ENCODE data around the gene CYP27A1. TPM values are rescaled to one million over a fixed set of nuclear protein-coding genes. Genes with fewer than 3 reads are reported as not detected.

The CYP27A1 gene
- total RNA-seq, 1 experiment from 2014 or later: 1.2 TPM

DNA sequence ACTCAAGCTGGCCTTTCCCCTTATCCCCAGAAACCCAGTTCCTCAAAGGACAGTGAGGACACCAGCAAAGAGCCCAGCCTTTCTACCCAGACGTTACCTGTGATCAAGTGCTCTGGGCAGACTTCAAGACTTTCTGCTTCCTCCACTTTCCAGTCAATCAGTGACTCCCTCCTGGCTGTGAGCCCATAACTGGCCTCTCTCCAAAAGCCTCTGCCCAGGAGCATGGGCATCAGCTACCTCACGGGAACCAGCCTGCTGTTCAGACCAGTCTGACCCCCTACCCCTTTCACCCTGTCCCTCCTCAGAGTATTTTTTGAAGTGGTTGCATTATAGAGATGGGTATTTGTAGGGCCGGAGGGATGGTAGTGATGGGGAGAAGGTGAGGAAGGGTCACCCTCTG is 27.7 kb upstream of the CYP27A1 start:
- no peaks in the 10 kb centered on the region for H3K27me3 ChIP-seq (replicated peaks; ENCODE audit: insufficient read depth, low read depth, low read length, poor library complexity)
- H3K4me1 ChIP-seq (ENCODE audit: insufficient read depth, low read length, poor library complexity, severe bottlenecking): no peaks in the 10 kb centered on the region
- H3K27ac ChIP-seq (ENCODE audit: low read depth, low read length, poor library complexity, severe bottlenecking): no peak overlapping the region
- H3K4me3 ChIP-seq (ENCODE audit: low read depth, low read length, poor library complexity, severe bottlenecking): no peak overlapping the region
- no peaks in the 10 kb centered on the region for H3K9me3 ChIP-seq (ENCODE audit: low read depth, low read length, poor library complexity, severe bottlenecking)
- no peak for TF ChIP-seq EZH2 (IDR thresholded peaks at IDR 0.05; ENCODE audit: borderline replicate concordance, low read depth, low read length, poor library complexity, severe bottlenecking)
- TF ChIP-seq CTCF (conservative IDR thresholded peaks at IDR 0.05; ENCODE audit: low read depth, low read length): no peak
- intact Hi-C loops (cut with micrococcal nuclease; ENCODE audit: unreplicated experiment): no loop called here
- ChIA-PET CTCF (interaction anchor here (1.2 kb wide), 1 partner anchor 93 kb away, joined by 3 read pairs; no protein-coding TSS in a partner anchor), POLR2A (ENCODE audit: low non-redundant PET) (no interaction called here)
- no peak for DNase-seq (ENCODE audit: low spot score)
- H3K36me3 ChIP-seq (ENCODE audit: insufficient read depth, low read length, poor library complexity, severe bottlenecking): peaks cover 53% of the 10 kb centered on the region
- no TSS peak for BruUV-seq (replicated peaks)

DNA sequence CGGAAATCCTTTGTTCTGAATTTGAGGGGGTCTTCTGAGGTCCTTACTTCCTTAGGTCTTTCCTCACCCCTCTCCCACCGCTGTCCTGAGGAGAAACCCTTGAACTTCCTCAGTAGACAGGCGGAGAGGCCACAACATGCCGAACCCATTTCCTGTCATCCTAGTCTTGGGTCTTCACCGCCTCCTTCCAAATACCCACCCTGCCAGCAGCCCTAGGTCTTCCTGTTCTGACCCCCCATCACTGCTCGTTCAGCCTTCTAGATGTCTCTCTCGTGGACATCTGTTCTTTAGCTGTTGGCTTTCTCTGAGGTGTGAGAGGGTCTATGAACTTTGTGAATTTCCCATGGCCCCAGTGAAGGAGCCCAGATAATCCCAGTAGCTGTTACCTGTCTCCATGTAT is 27.2 kb upstream of the CYP27A1 start:
- no peaks in the 10 kb centered on the region for H3K4me1 ChIP-seq (ENCODE audit: insufficient read depth, low read length, poor library complexity, severe bottlenecking)
- POLR2A ChIA-PET (ENCODE audit: low non-redundant PET): no interaction called here
- H3K27ac ChIP-seq (ENCODE audit: low read depth, low read length, poor library complexity, severe bottlenecking): no peak overlapping the region
- CTCF ChIA-PET: interaction anchor here (1.2 kb wide), 1 partner anchor 93 kb away, joined by 3 read pairs; no protein-coding TSS in a partner anchor
- intact Hi-C loops (cut with micrococcal nuclease; ENCODE audit: unreplicated experiment): no loop called here
- DNase-seq (ENCODE audit: low spot score): no peak
- H3K36me3 ChIP-seq (ENCODE audit: insufficient read depth, low read length, poor library complexity, severe bottlenecking): peaks cover 48% of the 10 kb centered on the region
- no peak overlapping the region for H3K4me3 ChIP-seq (ENCODE audit: low read depth, low read length, poor library complexity, severe bottlenecking)
- H3K27me3 ChIP-seq (replicated peaks; ENCODE audit: insufficient read depth, low read depth, low read length, poor library complexity): no peaks in the 10 kb centered on the region
- TF ChIP-seq EZH2 (IDR thresholded peaks at IDR 0.05; ENCODE audit: borderline replicate concordance, low read depth, low read length, poor library complexity, severe bottlenecking): no peak
- no peak for TF ChIP-seq CTCF (conservative IDR thresholded peaks at IDR 0.05; ENCODE audit: low read depth, low read length)
- no TSS peak for BruUV-seq (replicated peaks)
- no peaks in the 10 kb centered on the region for H3K9me3 ChIP-seq (ENCODE audit: low read depth, low read length, poor library complexity, severe bottlenecking)

DNA sequence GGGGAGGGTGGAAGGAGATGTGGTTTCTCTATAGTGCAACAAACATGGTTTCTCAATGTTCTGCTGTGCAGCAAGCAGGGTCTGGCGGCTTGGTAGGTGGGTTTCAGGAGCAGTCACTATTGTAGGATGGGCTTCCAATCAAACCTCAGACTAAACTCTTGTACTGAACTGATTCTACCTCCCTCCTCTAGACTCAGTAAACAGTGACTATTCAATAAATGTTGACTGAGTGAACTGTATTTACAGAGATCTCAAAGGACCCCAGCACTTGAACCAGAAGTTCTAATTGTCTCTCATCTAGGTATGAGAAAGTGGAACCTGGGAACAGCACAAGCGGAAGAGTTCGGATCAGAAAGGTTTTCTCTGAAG is 26.8 kb upstream of the CYP27A1 start:
- Histone ChIP-seq H3K36me3 (ENCODE audit: insufficient read depth, low read length, poor library complexity, severe bottlenecking) (peaks cover 44% of the 10 kb centered on the region), H3K27me3 (replicated peaks; ENCODE audit: insufficient read depth, low read depth, low read length, poor library complexity) (no peaks in the 10 kb centered on the region), H3K27ac (ENCODE audit: low read depth, low read length, poor library complexity, severe bottlenecking) (no peak overlapping the region), H3K4me1 (ENCODE audit: insufficient read depth, low read length, poor library complexity, severe bottlenecking) (no peaks in the 10 kb centered on the region), H3K4me3 (ENCODE audit: low read depth, low read length, poor library complexity, severe bottlenecking) (no peak overlapping the region), H3K9me3 (ENCODE audit: low read depth, low read length, poor library complexity, severe bottlenecking) (no peaks in the 10 kb centered on the region)
- TF ChIP-seq CTCF (conservative IDR thresholded peaks at IDR 0.05; ENCODE audit: low read depth, low read length) (no peak), EZH2 (IDR thresholded peaks at IDR 0.05; ENCODE audit: borderline replicate concordance, low read depth, low read length, poor library complexity, severe bottlenecking) (no peak)
- intact Hi-C loops (cut with micrococcal nuclease; ENCODE audit: unreplicated experiment): no loop called here
- POLR2A ChIA-PET (ENCODE audit: low non-redundant PET): no interaction called here
- no TSS peak for BruUV-seq (replicated peaks)
- CTCF ChIA-PET: no interaction called here
- no peak for DNase-seq (ENCODE audit: low spot score)

Data from A673 (cell line).